Stomach (tissue), 9 donors: ENCODE results near the gene PCDHGC3. TPM values are rescaled to one million over a fixed set of nuclear protein-coding genes. Genes with fewer than 3 reads are reported as not detected.

Experiments
- DNase-seq, 2 donors: peaks; one replicate each; pipeline versions ENCODE4 v3.0.0 to v3.0.0-alpha.2; 2013 to 2019
- H3K27ac ChIP-seq, 5 donors: fragments of 200-600 bp in 4 of 5; sonication (generic) in 4 of 5; one replicate each; pipeline ENCODE4 v1.5.1; 2013 to 2019; ENCODE audit warnings: mild to moderate bottlenecking in 1 of 5, moderate library complexity in 1 of 5
- H3K27me3 ChIP-seq, 3 donors: fragments of 200-600 bp; sonication (generic); one replicate each; pipeline ENCODE4 v1.5.1; 2017 to 2019; ENCODE audit warnings: mixed run types in 1 of 3
- H3K36me3 ChIP-seq, 4 donors: fragments of 200-600 bp; sonication (generic); 1 replicate in 3 of 4; 2 replicates in 1 of 4; pipeline ENCODE4 v1.5.1; 2016 to 2019
- H3K4me1 ChIP-seq, 4 donors: fragments of 200-600 bp; sonication (generic); one replicate each; pipeline ENCODE4 v1.5.1; 2016 to 2019
- H3K4me3 ChIP-seq, 4 donors: fragments of 200-600 bp; sonication (generic) in 3 of 4; one replicate each; pipeline ENCODE4 v1.5.1; 2016 to 2019; ENCODE audit warnings: mild to moderate bottlenecking in 1 of 4
- H3K9me3 ChIP-seq, 4 donors: fragments of 200-600 bp; sonication (generic); one replicate each; pipeline ENCODE4 v1.5.1; 2016 to 2019
- CTCF ChIP-seq, 7 experiments: fragments of 450-650 bp in 4 of 7; fragments of 200-600 bp in 3 of 7; sonication (generic) in 3 of 7; IDR thresholded peaks; one replicate each; pipeline ENCODE4 v1.5.1; 2016 to 2019; ENCODE audit warnings: antibody characterized with exemption in 7 of 7, control low read depth in 2 of 7, mild to moderate bottlenecking in 1 of 7
- EP300 ChIP-seq: sonication (generic); formaldehyde crosslinking; IDR thresholded peaks from one replicate; pipeline ENCODE4 v1.6.1; 2017; ENCODE audit warnings: antibody characterized with exemption
- POLR2A ChIP-seq, 4 donors: fragments of 450-650 bp; IDR thresholded peaks; one replicate each; pipeline ENCODE4 v1.6.1; 2016; ENCODE audit warnings: antibody characterized with exemption in 4 of 4, control low read depth in 2 of 4, mild to moderate bottlenecking in 1 of 4, moderate library complexity in 1 of 4
- POLR2AphosphoS5 ChIP-seq, 3 donors: sonication (generic); formaldehyde crosslinking; IDR thresholded peaks; one replicate each; pipeline ENCODE4 v1.6.1; 2016; ENCODE audit warnings: antibody characterized with exemption in 3 of 3
- WGBS, 5 donors: extraction: QIAGEN DNeasy Blood & Tissue Kit in 3 of 5; methylation state at CpG; one replicate each; pipeline versions ENCODE4 v1.1.5 to v1.1.7; 2013 to 2018; 5-methylcytosine and 5-hydroxymethylcytosine counted together
- intact Hi-C: fragments of 100-400 bp; cut with DNase I; formaldehyde crosslinking; loops from one replicate; pipeline ENCODE4 v1.15.1; 2023; ENCODE audit warnings: low total_unique reads
- polyA plus RNA-seq, 3 donors: library from polyadenylated mRNA; stranded (reverse); fragments of 200-250 nt; gene quantifications; one replicate each; pipeline ENCODE4 v1.2.3, GENCODE V29; 2013
- total RNA-seq, 5 donors: library from RNA; depleted of rRNA; stranded (reverse); fragments of >200 nt; gene quantifications; one replicate each; pipeline versions ENCODE4 v1.1.0 to v1.2.3, GENCODE V29; 2014 to 2016
- donor health status: healthy with polysubstance abuse.
- donor health status: Bipolar disorder and iron deficiency.
- donor health status: healthy.

The PCDHGC3 gene
- total and polyA plus RNA-seq, 8 donors = 7.6 to 35.8 (median 20.0) TPM

- H3K4me3 ChIP-seq = peak overlapping the region in 3 of 4 donors; percentile 2 to 39 (median 23)
- peaks cover 0 to 80% (median 28%) of the 10 kb centered on the region in 3 donors for H3K27me3 ChIP-seq
Observed at GRCh38 chr5:141492168-141492885, 16.6 kb downstream of the PCDHGC3 start.

GRCh38 chr5:141493500-141494422, 18.0 kb downstream of the PCDHGC3 start:
- H3K27ac ChIP-seq = peak overlapping the region in 1 of 5 donors; percentile 4
- WGBS, 5 donors = 64 to 93% (median 68%) methylated on average over 5 to 10 of the region's 10 CpGs
- no peak overlapping the region for H3K4me3 ChIP-seq
- H3K27me3 ChIP-seq = peaks cover 0 to 75% (median 28%) of the 10 kb centered on the region in 3 donors
- peaks cover 0 to 12% (median 0%) of the 10 kb centered on the region in 4 donors for H3K9me3 ChIP-seq
- H3K36me3 ChIP-seq = peaks cover 0 to 51% (median 12%) of the 10 kb centered on the region in 4 donors
- intact Hi-C loops = no loop called here
- DNase-seq = no peak
- H3K4me1 ChIP-seq = peaks cover 12 to 44% (median 30%) of the 10 kb centered on the region in 4 donors
- TF ChIP-seq POLR2AphosphoS5 (IDR thresholded peaks at IDR 0.05) (no peak), EP300 (no peak), POLR2A (IDR thresholded peaks at IDR 0.05) (no peak)

More at GRCh38 chr5:141492168-141492885, 16.6 kb downstream of the PCDHGC3 start:
- peaks cover 0 to 12% (median 0%) of the 10 kb centered on the region in 4 donors for H3K9me3 ChIP-seq
- WGBS, 5 donors = 19 to 40% (median 34%) methylated on average over 46 to 68 of the region's 68 CpGs
- intact Hi-C loops = no loop called here
- H3K27ac ChIP-seq = no peak overlapping the region
- TF ChIP-seq CTCF (IDR thresholded peaks at IDR 0.05) = no peak
- no peak for TF ChIP-seq EP300
- no peak for TF ChIP-seq POLR2A (IDR thresholded peaks at IDR 0.05)
- TF ChIP-seq POLR2AphosphoS5 (IDR thresholded peaks at IDR 0.05) = no peak
- H3K36me3 ChIP-seq = peaks cover 0 to 43% (median 9%) of the 10 kb centered on the region in 4 donors
- H3K4me1 ChIP-seq = peaks cover 12 to 50% (median 30%) of the 10 kb centered on the region in 4 donors
- peak in 1 of 2 donors; percentile 64 for DNase-seq

GRCh38 chr5:141494761-141495452, 19.1 kb downstream of the PCDHGC3 start:
- 40 to 63% (median 52%) methylated on average over 17 to 22 of the region's 22 CpGs for WGBS, 5 donors

More at GRCh38 chr5:141494761-141495452, 19.1 kb downstream of the PCDHGC3 start:
- no peak overlapping the region for H3K4me3 ChIP-seq
- intact Hi-C loops = no loop called here
- TF ChIP-seq CTCF (IDR thresholded peaks at IDR 0.05) = no peak
- no peak for TF ChIP-seq POLR2AphosphoS5 (IDR thresholded peaks at IDR 0.05)
- no peak for TF ChIP-seq EP300
- TF ChIP-seq POLR2A (IDR thresholded peaks at IDR 0.05) = no peak
- H3K4me1 ChIP-seq = peaks cover 12 to 41% (median 27%) of the 10 kb centered on the region in 4 donors
- peaks cover 0 to 40% (median 14%) of the 10 kb centered on the region in 4 donors for H3K36me3 ChIP-seq
- H3K27me3 ChIP-seq = peaks cover 0 to 64% (median 28%) of the 10 kb centered on the region in 3 donors
- peak in 1 of 2 donors; percentile 59 for DNase-seq
- peaks cover 0 to 12% (median 0%) of the 10 kb centered on the region in 4 donors for H3K9me3 ChIP-seq
- peak overlapping the region in 2 of 5 donors; percentile 3 to 10 for H3K27ac ChIP-seq
